Keratinocyte (primary cell): ENCODE measurements around the gene BAIAP2L2. TPM values are rescaled to one million over a fixed set of nuclear protein-coding genes. Genes with fewer than 3 reads are reported as not detected.

Source experiments
- DNase-seq: peaks from one replicate; pipeline ENCODE4 v3.0.0-alpha.2; 2011; ENCODE audit warnings: low read depth, missing footprints, low spot score
- FAIRE-seq: peaks from 2 replicates; lab custom pipeline; 2011; peaks lifted over from hg19 to GRCh38; lab: Jason Lieb, UNC
- H2AFZ ChIP-seq: 2 replicates; pipeline ENCODE4 v1.6.0; 2012; ENCODE audit warnings: low read length, control low read depth, inconsistent platforms; ENCODE audit not compliant: control insufficient read depth
- H3K27ac ChIP-seq: 2 replicates; pipeline ENCODE4 v1.5.1; 2011; ENCODE audit warnings: low read length; ENCODE audit not compliant: control insufficient read depth, insufficient read depth
- H3K27me3 ChIP-seq: 3 replicates; pipeline ENCODE4 v1.6.0; 2011; ENCODE audit warnings: low read length; ENCODE audit not compliant: control insufficient read depth, insufficient read depth; ENCODE audit errors: extremely low read depth
- H3K36me3 ChIP-seq, 2 experiments: 2 replicates in 1 of 2; 3 replicates in 1 of 2; pipeline ENCODE4 v1.5.1; 2011; ENCODE audit warnings: low read length in 2 of 2, mild to moderate bottlenecking in 1 of 2; ENCODE audit not compliant: control insufficient read depth in 2 of 2, insufficient read depth in 2 of 2; ENCODE audit errors: extremely low read depth in 1 of 2
- H3K4me1 ChIP-seq: 3 replicates; pipeline ENCODE4 v1.5.1; 2011; ENCODE audit warnings: low read length; ENCODE audit not compliant: control insufficient read depth, insufficient read depth; ENCODE audit errors: extremely low read depth
- H3K4me2 ChIP-seq: 3 replicates; pipeline ENCODE4 v1.6.0; 2011; ENCODE audit warnings: low read depth, low read length; ENCODE audit not compliant: control insufficient read depth, insufficient read depth; ENCODE audit errors: extremely low read depth
- H3K4me3 ChIP-seq, 3 experiments: fragments of 200-600 bp in 1 of 3; sonication (generic) in 1 of 3; 2 replicates in 2 of 3; 3 replicates in 1 of 3; pipeline ENCODE4 v1.5.1; 2011 to 2016; ENCODE audit warnings: low read length in 3 of 3, mild to moderate bottlenecking in 3 of 3, control low read depth in 2 of 3, inconsistent platforms in 1 of 3, low read depth in 1 of 3, mixed read lengths in 1 of 3, mixed run types in 1 of 3, moderate library complexity in 1 of 3; ENCODE audit not compliant: control insufficient read depth in 2 of 3, insufficient read depth in 2 of 3; ENCODE audit errors: extremely low read depth in 1 of 3
- H3K79me2 ChIP-seq: 2 replicates; pipeline ENCODE4 v1.6.0; 2012; ENCODE audit warnings: low read length; ENCODE audit not compliant: control insufficient read depth, insufficient read depth
- H3K9ac ChIP-seq: 3 replicates; pipeline ENCODE4 v1.6.0; 2011; ENCODE audit warnings: low read length; ENCODE audit not compliant: control insufficient read depth, insufficient read depth; ENCODE audit errors: extremely low read depth
- H3K9me1 ChIP-seq: 3 replicates; pipeline ENCODE4 v1.6.0; 2011; ENCODE audit warnings: low read length; ENCODE audit not compliant: control insufficient read depth, insufficient read depth; ENCODE audit errors: extremely low read depth
- H3K9me3 ChIP-seq: 2 replicates; pipeline ENCODE4 v1.5.1; 2012; ENCODE audit warnings: low read depth, low read length; ENCODE audit not compliant: control insufficient read depth
- H4K20me1 ChIP-seq: 3 replicates; pipeline ENCODE4 v1.6.0; 2011; ENCODE audit warnings: low read length; ENCODE audit not compliant: control insufficient read depth, insufficient read depth; ENCODE audit errors: extremely low read depth
- CTCF ChIP-seq, 3 experiments: IDR thresholded peaks in 1 of 3; conservative IDR thresholded peaks in 1 of 3; optimal IDR thresholded peaks in 1 of 3; 2 replicates in 2 of 3; 3 replicates in 1 of 3; pipeline versions ENCODE3 to v1.5.1; 2011; ENCODE audit warnings: low read length in 3 of 3, mild to moderate bottlenecking in 3 of 3, moderate library complexity in 2 of 3, control low read depth in 1 of 3, inconsistent platforms in 1 of 3; ENCODE audit not compliant: insufficient read depth in 2 of 3; ENCODE audit errors: extremely low read depth in 1 of 3
- EZH2 ChIP-seq: IDR thresholded peaks from one replicate; pipeline ENCODE4 v1.6.1; 2012; ENCODE audit warnings: inconsistent platforms, mild to moderate bottlenecking, low read length, moderate library complexity
- dilution Hi-C: fragments of 300-500 bp; cut with MboI; formaldehyde crosslinking; loops from one replicate; pipeline ENCODE4 v1.7.0; 2020; ENCODE audit warnings: low sequenced_read_pairs; ENCODE audit not compliant: extremely low pct_ligation_motif_present
- polyA plus RNA-seq, 5 experiments: library from polyadenylated mRNA; depleted of rRNA in 3 of 5; stranded (reverse) in 3 of 5; stranded (forward) in 1 of 5; unstranded in 1 of 5; fragments of >200 nt; gene quantifications; 1 replicate in 1 of 5; 2 replicates in 3 of 5; 3 replicates in 1 of 5; pipeline versions ENCODE4 v1.2.1 to v1.2.3, GENCODE V29; 2011 to 2012; ENCODE audit warnings: missing spikeins in 2 of 5, low read depth in 1 of 5, low replicate concordance in 1 of 5

Gene BAIAP2L2
- polyA plus RNA-seq, 1 donor (not counting 4 experiments of a cell fraction or from before 2014, with no cell fraction given), result 2.3 TPM

GRCh38 chr22:38042488-38042790 is 68.0 kb downstream of the BAIAP2L2 start:
- Histone ChIP-seq H3K36me3 (no peaks in the 10 kb centered on the region), H3K9me3 (no peaks in the 10 kb centered on the region), H2AFZ (no peak overlapping the region), H4K20me1 (no peaks in the 10 kb centered on the region), H3K9me1 (no peaks in the 10 kb centered on the region), H3K27me3 (no peaks in the 10 kb centered on the region), H3K4me3 (no peak overlapping the region), H3K9ac (no peak overlapping the region), H3K79me2 (no peaks in the 10 kb centered on the region), H3K4me1 (no peaks in the 10 kb centered on the region), H3K27ac (no peak overlapping the region), H3K4me2 (no peak overlapping the region)
- TF ChIP-seq CTCF (optimal IDR thresholded peaks at IDR 0.05 in 1 of 3, IDR thresholded peaks at IDR 0.05 in 1 of 3, conservative IDR thresholded peaks at IDR 0.05 in 1 of 3; ENCODE audit: extremely low read depth in 1 of 3, insufficient read depth in 2 of 3, low read length in 3 of 3) (no peak), EZH2 (no peak)
- FAIRE-seq (no peak), DNase-seq (no peak)
- dilution Hi-C loops, result no loop called here

DNA sequence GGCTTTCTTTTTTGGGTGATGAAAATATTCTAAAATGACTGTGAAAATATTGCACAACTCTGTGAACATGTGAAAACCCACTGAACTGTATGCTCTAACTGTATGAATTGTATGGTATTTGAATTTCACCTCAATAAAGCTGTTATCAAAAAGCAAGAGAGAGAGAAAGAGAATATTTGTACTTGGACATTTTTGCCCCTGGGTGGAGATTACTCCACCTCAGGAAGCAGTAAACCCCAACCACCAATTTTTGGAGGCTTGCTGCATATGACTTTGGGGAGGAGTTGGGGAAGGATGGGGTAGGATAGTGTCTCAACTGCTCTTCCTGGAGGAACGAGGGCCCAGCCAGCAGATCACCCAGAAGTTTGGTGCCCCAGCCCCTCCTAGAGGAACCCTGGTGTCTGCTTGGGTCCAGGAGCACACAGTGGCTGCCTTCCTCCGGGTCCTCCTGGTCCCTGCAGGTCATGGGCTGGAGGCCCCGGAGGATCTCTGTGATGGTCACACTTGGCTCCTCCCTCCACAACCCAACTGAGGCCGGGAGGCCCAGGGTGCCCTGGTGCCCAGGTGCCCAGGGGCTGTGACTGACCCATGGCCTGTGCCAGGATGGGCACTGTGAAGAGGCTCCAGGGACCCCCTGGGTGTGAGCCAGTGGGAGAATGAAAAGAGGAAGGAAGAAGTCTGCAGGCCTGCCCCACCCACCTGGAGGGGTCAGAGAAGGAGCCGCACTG is 68.6 kb downstream of the BAIAP2L2 start:
- Histone ChIP-seq H3K9ac (no peak overlapping the region), H3K9me1 (no peaks in the 10 kb centered on the region), H3K4me2 (no peak overlapping the region), H3K27ac (no peak overlapping the region), H3K27me3 (no peaks in the 10 kb centered on the region), H4K20me1 (no peaks in the 10 kb centered on the region), H3K4me3 (no peak overlapping the region), H3K79me2 (no peaks in the 10 kb centered on the region), H2AFZ (no peak overlapping the region), H3K4me1 (no peaks in the 10 kb centered on the region), H3K36me3 (no peaks in the 10 kb centered on the region), H3K9me3 (no peaks in the 10 kb centered on the region)
- no peak for FAIRE-seq
- dilution Hi-C loops, result no loop called here
- no peak for TF ChIP-seq CTCF (optimal IDR thresholded peaks at IDR 0.05 in 1 of 3, IDR thresholded peaks at IDR 0.05 in 1 of 3, conservative IDR thresholded peaks at IDR 0.05 in 1 of 3; ENCODE audit: extremely low read depth in 1 of 3, insufficient read depth in 2 of 3, low read length in 3 of 3)
- TF ChIP-seq EZH2, result no peak
- no peak for DNase-seq
